GM23248 (cell line): Measurements from ENCODE around the gene RCAN3. TPM values are rescaled to one million over a fixed set of nuclear protein-coding genes. Genes with fewer than 3 reads are reported as not detected.

ENCODE experiments used
- DNase-seq: peaks from one replicate; pipeline ENCODE4 v3.0.0-alpha.2; 2015
- H2AFZ ChIP-seq: fragments of 200-600 bp; sonication (generic); 2 replicates; pipeline ENCODE4 v1.6.1; 2016; ENCODE audit warnings: antibody characterized with exemption
- H3F3A ChIP-seq: fragments of 200-600 bp; sonication (generic); 2 replicates; pipeline ENCODE4 v1.6.1; 2016; ENCODE audit warnings: mild to moderate bottlenecking, antibody characterized with exemption, mixed run types; ENCODE audit not compliant: insufficient read depth
- H3K27ac ChIP-seq: fragments of 200-600 bp; sonication (generic); 2 replicates; pipeline ENCODE4 v1.5.1; 2016; ENCODE audit warnings: mild to moderate bottlenecking
- H3K27me3 ChIP-seq: fragments of 200-600 bp; sonication (generic); replicated peaks from 2 replicates; pipeline ENCODE4 v1.6.1; 2016; ENCODE audit warnings: mild to moderate bottlenecking; ENCODE audit not compliant: insufficient read depth
- H3K36me3 ChIP-seq: fragments of 200-600 bp; sonication (generic); 2 replicates; pipeline ENCODE4 v1.6.1; 2016; ENCODE audit warnings: low read depth, mild to moderate bottlenecking
- H3K4me1 ChIP-seq: fragments of 200-600 bp; sonication (generic); 2 replicates; pipeline ENCODE4 v1.6.1; 2016; ENCODE audit warnings: mild to moderate bottlenecking; ENCODE audit not compliant: insufficient read depth
- H3K4me2 ChIP-seq: fragments of 200-600 bp; sonication (generic); one replicate; pipeline ENCODE4 v1.6.1; 2016; ENCODE audit warnings: mild to moderate bottlenecking; ENCODE audit not compliant: unreplicated experiment
- H3K4me3 ChIP-seq: fragments of 200-600 bp; sonication (generic); 2 replicates; pipeline ENCODE4 v1.5.1; 2016; ENCODE audit warnings: mild to moderate bottlenecking
- H3K79me2 ChIP-seq: fragments of 200-600 bp; sonication (generic); 2 replicates; pipeline ENCODE4 v1.6.1; 2016; ENCODE audit warnings: mild to moderate bottlenecking; ENCODE audit not compliant: insufficient read depth
- H3K9ac ChIP-seq: fragments of 200-600 bp; sonication (generic); 2 replicates; pipeline ENCODE4 v1.6.1; 2016; ENCODE audit warnings: mild to moderate bottlenecking
- H3K9me2 ChIP-seq: fragments of 200-600 bp; sonication (generic); 2 replicates; pipeline ENCODE4 v1.6.1; 2016; ENCODE audit warnings: mixed run types, mild to moderate bottlenecking, moderate library complexity; ENCODE audit not compliant: insufficient read depth
- H3K9me3 ChIP-seq: fragments of 200-600 bp; sonication (generic); one replicate; pipeline ENCODE4 v1.6.1; 2017; ENCODE audit warnings: low read depth
- H4K20me1 ChIP-seq: fragments of 200-600 bp; sonication (generic); 2 replicates; pipeline ENCODE4 v1.6.0; 2016; ENCODE audit not compliant: insufficient read depth
- EZH2 ChIP-seq: fragments of 200-600 bp; sonication (generic); IDR thresholded peaks from 2 replicates; pipeline ENCODE4 v1.6.1; 2018; ENCODE audit warnings: antibody characterized with exemption, mild to moderate bottlenecking; ENCODE audit not compliant: insufficient read depth, poor library complexity, severe bottlenecking
- EZH2phosphoT487 ChIP-seq: fragments of 200-600 bp; sonication (generic); IDR thresholded peaks from 2 replicates; pipeline ENCODE4 v1.6.1; 2018; ENCODE audit warnings: antibody characterized with exemption, moderate library complexity, mild to moderate bottlenecking, low read depth; ENCODE audit not compliant: insufficient read depth
- whole genome bisulfite sequencing, 2 experiments: methylation state at CpG; one replicate each; pipeline ENCODE4 v1.1.6; 2015 to 2017; ENCODE audit warnings: low lambda C conversion rate in 2 of 2, low coverage in 1 of 2; ENCODE audit errors: missing lambda C conversion rate in 2 of 2; 5-methylcytosine and 5-hydroxymethylcytosine counted together
- in situ Hi-C: fragments of 300-500 bp; cut with MboI; formaldehyde crosslinking; loops from 2 replicates; pipeline ENCODE4 v1.15.0; 2020
- polyA plus RNA-seq: library from polyadenylated mRNA; unstranded; fragments of >200 nt; fragmentation: Nextera tagmentation; extraction: Ambion mirVana; gene quantifications from 2 replicates; pipeline ENCODE4 v1.2.1, GENCODE V29; 2016
- total RNA-seq: library from RNA; depleted of rRNA; stranded (reverse); fragments of >200 nt; shearing (Covaris generic); gene quantifications from 2 replicates; pipeline ENCODE4 v1.2.3, GENCODE V29; 2014

RCAN3 gene
- total and polyA plus RNA-seq, 2 experiments from 2014 or later, result 7.9 to 10.8 TPM

GRCh38 chr1:24566236-24566867, 63.7 kb downstream of the RCAN3 start:
- Histone ChIP-seq H3K9me3 (no peaks in the 10 kb centered on the region), H4K20me1 (no peaks in the 10 kb centered on the region), H3K4me2 (no peak overlapping the region), H3K79me2 (no peaks in the 10 kb centered on the region), H3K36me3 (no peaks in the 10 kb centered on the region), H3K9me2 (no peaks in the 10 kb centered on the region), H3K4me1 (no peaks in the 10 kb centered on the region), H3K4me3 (no peak overlapping the region), H3F3A (no peaks in the 10 kb centered on the region), H3K27ac (no peak overlapping the region), H3K27me3 (0 out of 2 replicates have a peak, but pooled peaks cover 7% of the 10 kb centered on the region), H3K9ac (no peak overlapping the region), H2AFZ (no peak overlapping the region)
- in situ Hi-C loops, result no loop called here
- WGBS, 2 experiments, result 86 to 89% methylated on average over 3 of the region's 3 CpGs
- DNase-seq, result no peak
- TF ChIP-seq EZH2phosphoT487 (no peak), EZH2 (no peak)

DNA sequence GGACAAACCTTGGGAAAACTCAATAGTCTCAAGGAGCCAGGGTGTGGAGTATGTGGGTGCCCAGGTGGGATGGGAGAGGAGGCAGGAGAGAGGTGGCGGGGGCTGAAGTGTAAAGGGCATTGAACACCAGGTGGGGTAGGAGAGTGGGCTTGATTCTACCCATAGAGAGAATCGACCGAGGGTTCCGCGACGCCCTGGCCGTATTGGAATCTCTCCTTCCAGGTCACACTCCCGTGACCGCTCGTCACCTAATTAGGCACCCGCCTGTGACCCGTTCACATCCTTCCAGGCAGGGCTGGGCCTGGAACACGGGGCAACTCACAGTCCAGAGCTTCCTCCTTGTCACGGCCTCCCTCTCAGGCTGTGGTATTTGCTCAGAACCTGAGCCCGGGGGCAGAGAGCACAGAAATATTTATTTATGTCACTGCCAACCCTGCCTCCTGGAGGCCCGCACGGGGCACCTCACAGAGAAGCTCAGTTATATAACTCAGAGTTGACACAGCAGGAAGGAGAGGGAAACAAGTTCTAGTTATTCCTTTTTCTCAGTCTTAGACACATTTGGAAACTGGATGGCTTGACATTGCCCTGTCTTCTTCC, 65.3 kb downstream of the RCAN3 start:
- H3K4me1 ChIP-seq, result no peaks in the 10 kb centered on the region
- H3K9me3 ChIP-seq, result no peaks in the 10 kb centered on the region
- no peak overlapping the region for H2AFZ ChIP-seq
- no peaks in the 10 kb centered on the region for H4K20me1 ChIP-seq
- TF ChIP-seq EZH2 (no peak), EZH2phosphoT487 (no peak)
- H3K36me3 ChIP-seq, result no peaks in the 10 kb centered on the region
- in situ Hi-C loops, result no loop called here
- no peak overlapping the region for H3K9ac ChIP-seq
- H3K27ac ChIP-seq, result no peak overlapping the region
- H3K27me3 ChIP-seq, result no peaks in the 10 kb centered on the region
- H3K79me2 ChIP-seq, result no peaks in the 10 kb centered on the region
- H3K4me2 ChIP-seq, result no peak overlapping the region
- H3K9me2 ChIP-seq, result no peaks in the 10 kb centered on the region
- 78 to 84% methylated on average over 17 of the region's 17 CpGs for WGBS, 2 experiments
- H3F3A ChIP-seq, result no peaks in the 10 kb centered on the region
- no peak for DNase-seq
- H3K4me3 ChIP-seq, result no peak overlapping the region

DNA sequence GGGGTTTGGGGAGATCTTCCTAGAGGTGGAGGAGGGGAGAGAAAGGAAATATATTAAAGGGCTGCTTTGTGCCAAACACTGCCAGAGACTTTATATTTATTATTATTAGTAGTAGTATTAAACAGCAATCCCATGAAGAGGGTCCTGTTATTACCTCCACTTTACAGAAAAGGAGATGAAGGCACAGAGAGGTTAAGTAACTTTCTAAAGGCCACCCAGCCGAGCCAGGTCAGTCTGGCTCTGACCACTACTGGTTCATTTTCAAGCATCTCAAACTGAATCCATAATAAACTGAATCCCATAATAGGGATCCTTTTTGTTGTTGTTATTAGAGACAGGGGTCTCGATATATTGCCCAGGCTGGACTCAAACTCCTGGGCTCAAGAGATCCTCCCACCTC, 65.8 kb downstream of the RCAN3 start:
- no peaks in the 10 kb centered on the region for H3K27me3 ChIP-seq
- H3K4me2 ChIP-seq, result no peak overlapping the region
- H2AFZ ChIP-seq, result no peak overlapping the region
- TF ChIP-seq EZH2phosphoT487 (no peak), EZH2 (no peak)
- H3K9ac ChIP-seq, result no peak overlapping the region
- no peaks in the 10 kb centered on the region for H3F3A ChIP-seq
- H3K79me2 ChIP-seq, result no peaks in the 10 kb centered on the region
- no peaks in the 10 kb centered on the region for H3K9me3 ChIP-seq
- in situ Hi-C loops, result no loop called here
- DNase-seq, result no peak
- no peaks in the 10 kb centered on the region for H3K9me2 ChIP-seq
- no peak overlapping the region for H3K4me3 ChIP-seq
- no peaks in the 10 kb centered on the region for H3K36me3 ChIP-seq
- no peak overlapping the region for H3K27ac ChIP-seq
- WGBS, 2 experiments, result 88 to 91% methylated on average over 2 of the region's 2 CpGs
- no peaks in the 10 kb centered on the region for H3K4me1 ChIP-seq
- H4K20me1 ChIP-seq, result no peaks in the 10 kb centered on the region

- H3K36me3 ChIP-seq, result no peaks in the 10 kb centered on the region
- in situ Hi-C loops, result no loop called here
- H3K9me3 ChIP-seq, result no peaks in the 10 kb centered on the region
- no peaks in the 10 kb centered on the region for H3K9me2 ChIP-seq
- H3K4me1 ChIP-seq, result no peaks in the 10 kb centered on the region
- no peak overlapping the region for H3K27ac ChIP-seq
- H3K4me3 ChIP-seq, result no peak overlapping the region
- H3K79me2 ChIP-seq, result no peaks in the 10 kb centered on the region
- no peak overlapping the region for H3K9ac ChIP-seq
- 86% methylated on average over 10 of the region's 10 CpGs for WGBS, 2 experiments
- no peaks in the 10 kb centered on the region for H4K20me1 ChIP-seq
- DNase-seq, result no peak
- no peak overlapping the region for H3K4me2 ChIP-seq
- no peak for TF ChIP-seq EZH2phosphoT487
- TF ChIP-seq EZH2, result no peak
- no peak overlapping the region for H2AFZ ChIP-seq
- no peaks in the 10 kb centered on the region for H3K27me3 ChIP-seq
- H3F3A ChIP-seq, result no peaks in the 10 kb centered on the region
These were observed 67.9 kb downstream of the RCAN3 start for GRCh38 chr1:24570265-24571125.
